ENCODE measurements around the gene UPK2.

Gene UPK2

GRCh38 chr11:118996926-118997626 is 41.0 kb downstream of the UPK2 start:
- DNase-seq, result peak; percentile 9

GRCh38 chr11:118997627-118998387 is 41.7 kb downstream of the UPK2 start, which contains the start of gene CENATAC:
CENATAC (plus strand) TSS chr11:118998138; CDS start chr11:118998198, 60 bp downstream.
- peak; percentile 91 for DNase-seq

- no peak for DNase-seq
Measured at GRCh38 chr11:118998388-118998717, 42.3 kb downstream of the UPK2 start.

- peak; percentile 73 for DNase-seq
Measured at GRCh38 chr11:118998822-118999221, 42.7 kb downstream of the UPK2 start.

GRCh38 chr11:119000906-119001305 is 44.8 kb downstream of the UPK2 start:
- DNase-seq, result peak; percentile 40

GRCh38 chr11:119006656-119007055 is 50.6 kb downstream of the UPK2 start:
- no peak for DNase-seq

Measured in HCEC 1CT (cell line).